Testis (tissue), 2 donors: ENCODE results near the gene C4BPA.

Source experiments
- CTCF ChIP-seq, 3 experiments: fragments of 450-650 bp in 2 of 3; fragments of 200-600 bp in 1 of 3; sonication (generic) in 1 of 3; IDR thresholded peaks; one replicate each; pipeline ENCODE4 v1.5.1; 2016 to 2019; ENCODE audit warnings: antibody characterized with exemption in 3 of 3, mild to moderate bottlenecking in 2 of 3, moderate library complexity in 1 of 3
- POLR2A ChIP-seq: fragments of 450-650 bp; IDR thresholded peaks from one replicate; pipeline ENCODE4 v1.6.1; 2017; ENCODE audit warnings: antibody characterized with exemption, mild to moderate bottlenecking, moderate library complexity

- TF ChIP-seq CTCF (IDR thresholded peaks at IDR 0.05) (no peak), POLR2A (no peak)
These were observed 27.7 kb upstream of the C4BPA start for GRCh38 chr1:207076181-207076955.
